ENCODE data around the gene NLRC5. TPM values are rescaled to one million over a fixed set of nuclear protein-coding genes. Genes with fewer than 3 reads are reported as not detected.
"Not testable (repeated sequence)": the region's sequence is repeated elsewhere in the genome, so short reads cannot be mapped to it uniquely, and the experiment has no call there.

NLRC5 gene
- total RNA-seq, 1 donor from 2014 or later, result 15.7 TPM

GRCh38 chr16:57070424-57070823 is 81.1 kb downstream of the NLRC5 start:
- no peak for DNase-seq (ENCODE audit: low read depth)

- DNase-seq (ENCODE audit: low read depth), result not testable (repeated sequence)
These were observed 81.8 kb downstream of the NLRC5 start for GRCh38 chr16:57071081-57071732.

GRCh38 chr16:57071831-57072582 is 82.7 kb downstream of the NLRC5 start:
- peak; percentile 41 for DNase-seq (ENCODE audit: low read depth)

- DNase-seq (ENCODE audit: low read depth), result no peak
These were observed 83.4 kb downstream of the NLRC5 start for GRCh38 chr16:57072616-57073275.

GRCh38 chr16:57077714-57078113 is 88.4 kb downstream of the NLRC5 start:
- no peak for DNase-seq (ENCODE audit: low read depth)

GRCh38 chr16:57081744-57082143 is 92.4 kb downstream of the NLRC5 start:
- no peak for DNase-seq (ENCODE audit: low read depth)

GRCh38 chr16:57082664-57083063 is 93.3 kb downstream of the NLRC5 start:
- DNase-seq (ENCODE audit: low read depth), result no peak

- DNase-seq (ENCODE audit: low read depth), result no peak
These were observed 94.2 kb downstream of the NLRC5 start for GRCh38 chr16:57083485-57084126.

- DNase-seq (ENCODE audit: low read depth), result peak; percentile 75
These were observed 95.0 kb downstream of the NLRC5 start for GRCh38 chr16:57084257-57084770.

- no peak for DNase-seq (ENCODE audit: low read depth)
These were observed 95.6 kb downstream of the NLRC5 start for GRCh38 chr16:57084996-57085395.

- DNase-seq (ENCODE audit: low read depth), result no peak
These were observed 97.6 kb downstream of the NLRC5 start for GRCh38 chr16:57087003-57087402.

- DNase-seq (ENCODE audit: low read depth), result no peak
These were observed 100.0 kb downstream of the NLRC5 start for GRCh38 chr16:57089406-57089805.

GRCh38 chr16:57091200-57091974 is 102.0 kb downstream of the NLRC5 start:
- peak; percentile 14 for DNase-seq (ENCODE audit: low read depth)

- peak; percentile 61 for DNase-seq (ENCODE audit: low read depth)
These were observed 102.8 kb downstream of the NLRC5 start, which contains the start of gene CPNE2 for GRCh38 chr16:57091975-57092785. CPNE2 (plus strand) TSS chr16:57092583; CDS start chr16:57110743, 18,160 bp downstream.

GRCh38 chr16:57092786-57093411 is 103.5 kb downstream of the NLRC5 start:
- DNase-seq (ENCODE audit: low read depth), result peak; percentile 31

- DNase-seq (ENCODE audit: low read depth), result no peak
These were observed 104.6 kb downstream of the NLRC5 start for GRCh38 chr16:57093666-57094564.

- DNase-seq (ENCODE audit: low read depth), result no peak
These were observed 105.6 kb downstream of the NLRC5 start for GRCh38 chr16:57094911-57095310.

- DNase-seq (ENCODE audit: low read depth), result no peak
These were observed 106.8 kb downstream of the NLRC5 start for GRCh38 chr16:57096192-57096591.
